Measurements from ENCODE around the gene THOC2. TPM values are rescaled to one million over a fixed set of nuclear protein-coding genes. Genes with fewer than 3 reads are reported as not detected.
"Not testable (repeated sequence)": the region's sequence is repeated elsewhere in the genome, so short reads cannot be mapped to it uniquely, and the experiment has no call there.

THOC2 gene
- total RNA-seq, 1 donor from 2014 or later: 66.5 TPM

GRCh38 chrX:123731987-123732669 lies 724 bp downstream of the THOC2 start:
- H3K36me3 Mint-ChIP-seq (ENCODE audit: unreplicated experiment): no peaks in the 10 kb centered on the region
- H3K27me3 Mint-ChIP-seq (ENCODE audit: unreplicated experiment): no peaks in the 10 kb centered on the region
- H3K4me3 Mint-ChIP-seq (ENCODE audit: unreplicated experiment): peak overlapping the region; percentile 93
- H3K4me1 Mint-ChIP-seq (ENCODE audit: unreplicated experiment): peaks cover 21% of the 10 kb centered on the region
- peak; percentile 85 for DNase-seq (ENCODE audit: extremely low spot score, unreplicated experiment)
- H3K9me3 Mint-ChIP-seq (ENCODE audit: unreplicated experiment): peaks cover 3% of the 10 kb centered on the region
- no peak for TF ChIP-seq CTCF (IDR thresholded peaks at IDR 0.05)
- H3K27ac Mint-ChIP-seq (ENCODE audit: unreplicated experiment): peak overlapping the region; percentile 96

GRCh38 chrX:123731258-123731986 lies 1.4 kb downstream of the THOC2 start:
- H3K9me3 Mint-ChIP-seq (ENCODE audit: unreplicated experiment): peaks cover 3% of the 10 kb centered on the region
- no peaks in the 10 kb centered on the region for H3K27me3 Mint-ChIP-seq (ENCODE audit: unreplicated experiment)
- no peak for TF ChIP-seq CTCF (IDR thresholded peaks at IDR 0.05)
- H3K36me3 Mint-ChIP-seq (ENCODE audit: unreplicated experiment): no peaks in the 10 kb centered on the region
- peaks cover 21% of the 10 kb centered on the region for H3K4me1 Mint-ChIP-seq (ENCODE audit: unreplicated experiment)
- DNase-seq (ENCODE audit: extremely low spot score, unreplicated experiment): peak; percentile 80
- H3K27ac Mint-ChIP-seq (ENCODE audit: unreplicated experiment): peak overlapping the region; percentile 96
- H3K4me3 Mint-ChIP-seq (ENCODE audit: unreplicated experiment): peak overlapping the region; percentile 93

- Mint-ChIP-seq H3K27ac (ENCODE audit: unreplicated experiment) (no peak overlapping the region), H3K36me3 (ENCODE audit: unreplicated experiment) (no peaks in the 10 kb centered on the region), H3K9me3 (ENCODE audit: unreplicated experiment) (peaks cover 8% of the 10 kb centered on the region), H3K4me1 (ENCODE audit: unreplicated experiment) (peaks cover 22% of the 10 kb centered on the region), H3K27me3 (ENCODE audit: unreplicated experiment) (no peaks in the 10 kb centered on the region), H3K4me3 (ENCODE audit: unreplicated experiment) (no peak overlapping the region)
- no peak for DNase-seq (ENCODE audit: extremely low spot score, unreplicated experiment)
- TF ChIP-seq CTCF (IDR thresholded peaks at IDR 0.05): no peak
These were observed 4.3 kb downstream of the THOC2 start for GRCh38 chrX:123728554-123728953.

GRCh38 chrX:123728016-123728415 lies 4.8 kb downstream of the THOC2 start:
- H3K36me3 Mint-ChIP-seq (ENCODE audit: unreplicated experiment): no peaks in the 10 kb centered on the region
- no peak overlapping the region for H3K4me3 Mint-ChIP-seq (ENCODE audit: unreplicated experiment)
- no peak overlapping the region for H3K27ac Mint-ChIP-seq (ENCODE audit: unreplicated experiment)
- no peak for DNase-seq (ENCODE audit: extremely low spot score, unreplicated experiment)
- H3K27me3 Mint-ChIP-seq (ENCODE audit: unreplicated experiment): no peaks in the 10 kb centered on the region
- no peak for TF ChIP-seq CTCF (IDR thresholded peaks at IDR 0.05)
- H3K9me3 Mint-ChIP-seq (ENCODE audit: unreplicated experiment): peaks cover 11% of the 10 kb centered on the region
- peaks cover 21% of the 10 kb centered on the region for H3K4me1 Mint-ChIP-seq (ENCODE audit: unreplicated experiment)

- H3K9me3 Mint-ChIP-seq (ENCODE audit: unreplicated experiment): peaks cover 12% of the 10 kb centered on the region
- not testable (repeated sequence) for H3K27ac Mint-ChIP-seq (ENCODE audit: unreplicated experiment); DNase-seq (ENCODE audit: extremely low spot score, unreplicated experiment); H3K4me3 Mint-ChIP-seq (ENCODE audit: unreplicated experiment); H3K27me3 Mint-ChIP-seq (ENCODE audit: unreplicated experiment); H3K36me3 Mint-ChIP-seq (ENCODE audit: unreplicated experiment); H3K4me1 Mint-ChIP-seq (ENCODE audit: unreplicated experiment)
These were observed 10.7 kb downstream of the THOC2 start for GRCh38 chrX:123722193-123722592.

Data from osteocyte (in vitro differentiated cells).